Heart left ventricle (tissue), 16 donors: Measurements from ENCODE around the gene RNF213. TPM values are rescaled to one million over a fixed set of nuclear protein-coding genes. Genes with fewer than 3 reads are reported as not detected.

Experiments used
- ATAC-seq, 4 donors: fragments of 200-7000 bp; cut with Tn5 transposase; one replicate each; pipeline ENCODE4 v1.9.1; 2020 to 2022; ENCODE audit warnings: moderate library complexity in 4 of 4, mild to moderate bottlenecking in 3 of 4, moderate number of reproducible peaks in 1 of 4
- DNase-seq, 5 donors: peaks; one replicate each; pipeline ENCODE4 v3.0.0-alpha.2; 2020
- H3K27ac ChIP-seq, 12 donors: fragments of 200-600 bp; sonication (generic) in 4 of 12; one replicate each; pipeline versions ENCODE4 v1.5.0 to v1.8.0; 2016 to 2022; ENCODE audit warnings: mild to moderate bottlenecking in 2 of 12
- H3K27me3 ChIP-seq, 9 donors: fragments of 200-600 bp; sonication (generic) in 2 of 9; one replicate each; pipeline versions ENCODE4 v1.5.1 to v1.8.0; 2016 to 2022; ENCODE audit warnings: mild to moderate bottlenecking in 3 of 9
- H3K36me3 ChIP-seq, 9 donors: fragments of 200-600 bp; sonication (generic) in 2 of 9; one replicate each; pipeline versions ENCODE4 v1.5.0 to v1.8.0; 2018 to 2022; ENCODE audit warnings: mild to moderate bottlenecking in 2 of 9
- H3K4me1 ChIP-seq, 12 donors: fragments of 200-600 bp; sonication (generic) in 4 of 12; one replicate each; pipeline versions ENCODE4 v1.5.0 to v1.8.0; 2016 to 2022; ENCODE audit warnings: mild to moderate bottlenecking in 3 of 12
- H3K4me3 ChIP-seq, 12 donors: fragments of 200-600 bp; sonication (generic) in 4 of 12; one replicate each; pipeline versions ENCODE4 v1.5.0 to v1.8.0; 2017 to 2022; ENCODE audit warnings: mild to moderate bottlenecking in 9 of 12, moderate library complexity in 4 of 12
- H3K9me3 ChIP-seq, 12 donors: fragments of 200-600 bp; sonication (generic) in 4 of 12; one replicate each; pipeline versions ENCODE4 v1.5.0 to v1.8.0; 2016 to 2022; ENCODE audit warnings: mild to moderate bottlenecking in 1 of 12
- CTCF ChIP-seq, 12 donors: fragments of 200-600 bp; sonication (generic) in 4 of 12; IDR thresholded peaks; one replicate each; pipeline versions ENCODE4 v1.5.0 to v1.8.0; 2018 to 2022; ENCODE audit warnings: antibody characterized with exemption in 12 of 12, mild to moderate bottlenecking in 5 of 12
- POLR2A ChIP-seq, 2 donors: fragments of 450-650 bp; IDR thresholded peaks; one replicate each; pipeline ENCODE4 v1.6.1; 2017; ENCODE audit warnings: antibody characterized with exemption in 2 of 2, mild to moderate bottlenecking in 2 of 2, moderate library complexity in 2 of 2
- WGBS, 4 donors: extraction: QIAGEN DNeasy Blood & Tissue Kit in 2 of 4; methylation state at CpG; one replicate each; pipeline versions ENCODE4 v1.1.5 to v1.1.7; 2013 to 2018; 5-methylcytosine and 5-hydroxymethylcytosine counted together
- intact Hi-C, 10 donors: fragments of 100-400 bp; cut with DNase I; formaldehyde crosslinking; loops; one replicate each; pipeline versions ENCODE4 v1.11.1 to v1.14.2; 2022
- polyA plus RNA-seq, 2 donors: library from polyadenylated mRNA; stranded (reverse); fragments of 200-250 nt; gene quantifications; one replicate each; pipeline ENCODE4 v1.2.3, GENCODE V29; 2013
- total RNA-seq, 9 donors: library from RNA; depleted of rRNA in 2 of 9; stranded (reverse); fragments of >200 nt in 2 of 9; fragmentation: NEBNext Ultra II Directional in 3 of 9; extraction: Animal tissue kit (Norgen Biotek cat#: 25700) in 3 of 9; gene quantifications; one replicate each; pipeline versions ENCODE4 v1.1.0 to v1.2.4, GENCODE V29; 2016 to 2023
- donor health status: ischemic (EF 13 %, LVEDD 7.1; RV severe dilation, severe dysfunction).
- donor health status: healthy with polysubstance abuse.
- donor health status: DM: no; HTN: yes; CAD: no.
- donor health status: DM: no; HTN: no; CAD: no.
- donor health status: ischemic (EF 25% LVEDD 6.9; RV normal size, moderate dysfunction).
- donor health status: ischemic (EF 25% LVEDD 5.7; RV mildly dilated, moderate dysfunction).
- donor health status: healthy.
- donor health status: DM: yes; HTN: yes; CAD: no.
- donor health status: ischemic (EF 35%, LVEDD 5.7; RV mildly dilated, moderate dysfunction).
- donor health status: nonischemic (EF 11% LVEDD 7.7; RV severe dilation, severe dysfunction).
- donor health status: DM: yes; HTN: yes; CAD: no.
- donor health status: PGD.
- donor health status: ischemic (EF 29% LVEDD 5.4; RV normal size, mild dysfunction).
- donor health status: nonischemic (EF 23%, LVEDD 6.1; RV moderate dilation, normal function).

Gene RNF213
- total and polyA plus RNA-seq, 11 donors: 23.1 to 167 (median 31.4) TPM

DNA sequence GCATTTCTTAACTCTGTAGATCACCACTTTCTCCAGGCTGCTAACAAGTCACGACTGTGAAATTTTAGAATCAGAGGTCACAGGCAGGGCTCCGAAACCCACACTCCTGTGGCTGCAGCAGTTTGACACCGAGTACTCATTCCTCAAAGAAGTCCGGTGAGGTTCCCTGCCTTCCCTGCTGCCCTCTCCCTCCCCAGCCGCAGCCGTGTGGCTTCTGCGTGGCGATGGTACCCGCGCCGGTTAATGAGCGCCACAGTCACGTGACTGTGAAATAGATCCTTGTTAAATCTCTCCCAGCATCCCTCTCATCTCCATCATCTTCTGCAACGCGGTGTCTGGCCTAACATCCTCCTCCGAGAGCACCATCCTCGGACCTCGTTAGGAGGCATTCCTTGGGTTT, 89.1 kb downstream of the RNF213 start:
- intact Hi-C loops: no loop called here

DNA sequence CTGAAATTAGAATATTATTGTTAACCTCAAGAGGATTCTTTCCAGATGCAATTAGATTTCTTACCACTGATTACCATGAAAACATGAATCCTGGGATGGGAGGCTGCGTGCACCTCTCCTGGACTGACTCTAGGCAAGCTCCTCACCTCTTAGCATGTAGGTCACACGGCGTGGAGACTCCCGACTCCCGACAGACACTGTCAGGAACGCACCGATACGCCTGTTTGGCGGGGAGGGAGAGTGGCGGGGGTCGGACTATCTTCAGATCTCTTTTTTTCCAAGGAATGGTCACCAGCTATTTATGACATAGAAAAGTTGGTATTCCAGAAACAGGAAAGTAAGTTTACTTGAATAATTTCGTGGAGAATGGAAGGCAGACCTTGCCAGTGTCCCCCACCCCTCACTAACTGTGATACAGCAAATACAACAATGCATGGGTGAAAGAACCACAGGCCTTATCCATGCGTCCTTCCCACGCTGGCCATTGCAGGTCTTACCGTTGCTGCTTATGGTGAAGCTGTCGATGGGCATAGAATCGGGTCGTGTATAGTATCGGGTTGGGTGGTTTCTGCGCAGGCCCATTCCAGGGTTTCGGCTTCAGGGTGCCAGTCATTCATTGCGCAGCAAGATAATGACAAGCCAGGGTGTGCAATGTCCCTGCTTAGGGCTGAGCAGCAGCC, 91.7 kb downstream of the RNF213 start:
- DNase-seq (no peak), ATAC-seq (no peak)
- H3K9me3 ChIP-seq: no peaks in the 10 kb centered on the region
- WGBS, 4 donors: 93 to 96% (median 94%) methylated on average over 21 to 22 of the region's 22 CpGs
- no peaks in the 10 kb centered on the region for H3K4me1 ChIP-seq
- H3K27me3 ChIP-seq: no peaks in the 10 kb centered on the region
- no peak for TF ChIP-seq CTCF (IDR thresholded peaks at IDR 0.05)
- TF ChIP-seq POLR2A (IDR thresholded peaks at IDR 0.05): no peak
- no peak overlapping the region for H3K4me3 ChIP-seq
- intact Hi-C loops: no loop called here
- no peak overlapping the region for H3K27ac ChIP-seq
- peaks cover 0 to 96% (median 95%) of the 10 kb centered on the region in 9 donors for H3K36me3 ChIP-seq

More for the DNA sequence above, 89.1 kb downstream of the RNF213 start:
- peak in 1 of 5 donors; percentile 7 for DNase-seq
- TF ChIP-seq CTCF (IDR thresholded peaks at IDR 0.05) (no peak), POLR2A (IDR thresholded peaks at IDR 0.05) (no peak)
- Histone ChIP-seq H3K27ac (no peak overlapping the region), H3K36me3 (peaks cover 0 to 100% (median 100%) of the 10 kb centered on the region in 9 donors), H3K9me3 (no peaks in the 10 kb centered on the region), H3K4me3 (no peak overlapping the region), H3K4me1 (no peaks in the 10 kb centered on the region), H3K27me3 (no peaks in the 10 kb centered on the region)
- no peak for ATAC-seq
- WGBS, 4 donors: 93 to 96% (median 95%) methylated on average over 16 to 18 of the region's 18 CpGs

GRCh38 chr17:80352991-80353665, 92.5 kb downstream of the RNF213 start:
- no peak for TF ChIP-seq POLR2A (IDR thresholded peaks at IDR 0.05)
- no peaks in the 10 kb centered on the region for H3K9me3 ChIP-seq
- H3K27me3 ChIP-seq: no peaks in the 10 kb centered on the region
- DNase-seq (peak in 1 of 5 donors; percentile 22), ATAC-seq (no peak)
- no peak overlapping the region for H3K27ac ChIP-seq
- 96 to 98% (median 97%) methylated on average over 21 to 28 of the region's 28 CpGs for WGBS, 4 donors
- intact Hi-C loops: no loop called here
- H3K4me1 ChIP-seq: no peaks in the 10 kb centered on the region
- peaks cover 0 to 96% (median 95%) of the 10 kb centered on the region in 9 donors for H3K36me3 ChIP-seq
- no peak overlapping the region for H3K4me3 ChIP-seq

DNA sequence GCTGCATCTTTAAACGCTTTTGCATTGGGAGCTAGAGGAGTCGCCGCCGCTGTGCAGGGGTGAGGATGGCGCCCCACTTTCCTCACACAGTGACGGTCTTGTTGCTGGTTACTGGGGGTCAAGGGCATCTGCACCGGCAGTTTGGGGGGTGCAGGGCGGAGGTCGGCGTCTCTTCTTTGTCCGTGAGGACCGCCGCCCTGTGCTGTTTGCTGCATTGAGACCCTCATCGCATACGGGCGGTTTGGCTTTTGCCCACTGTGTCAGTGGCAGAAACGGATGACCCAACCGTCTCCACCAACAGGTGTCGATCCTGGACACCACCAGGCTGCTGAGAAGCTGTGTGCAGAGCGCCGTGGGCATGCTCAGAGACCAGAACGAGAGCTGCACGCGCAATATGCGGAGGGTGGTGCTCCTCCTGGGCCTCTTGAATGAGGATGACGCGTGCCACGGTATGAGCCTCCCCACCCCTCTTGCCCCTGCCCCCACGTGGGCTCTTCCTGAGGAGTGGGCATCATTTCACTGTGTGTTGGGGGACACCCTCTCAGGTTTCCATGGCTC, 93.1 kb downstream of the RNF213 start:
- H3K27me3 ChIP-seq: no peaks in the 10 kb centered on the region

More for the DNA sequence above, 93.1 kb downstream of the RNF213 start:
- Histone ChIP-seq H3K27ac (no peak overlapping the region), H3K4me1 (no peaks in the 10 kb centered on the region), H3K9me3 (no peaks in the 10 kb centered on the region), H3K4me3 (no peak overlapping the region), H3K36me3 (peaks cover 0 to 96% (median 95%) of the 10 kb centered on the region in 9 donors)
- intact Hi-C loops: no loop called here
- peak in 1 of 4 donors; percentile 40 for ATAC-seq
- 93 to 96% (median 95%) methylated on average over 24 to 29 of the region's 29 CpGs for WGBS, 4 donors
- TF ChIP-seq POLR2A (IDR thresholded peaks at IDR 0.05) (no peak), CTCF (IDR thresholded peaks at IDR 0.05) (no peak)
- peak in 1 of 5 donors; percentile 9 for DNase-seq
